Measurements from ENCODE around the gene NFKB1.

NFKB1 gene

GRCh38 chr4:102533348-102533747 is 32.2 kb downstream of the NFKB1 start:
- TF ChIP-seq, protein P1, sequence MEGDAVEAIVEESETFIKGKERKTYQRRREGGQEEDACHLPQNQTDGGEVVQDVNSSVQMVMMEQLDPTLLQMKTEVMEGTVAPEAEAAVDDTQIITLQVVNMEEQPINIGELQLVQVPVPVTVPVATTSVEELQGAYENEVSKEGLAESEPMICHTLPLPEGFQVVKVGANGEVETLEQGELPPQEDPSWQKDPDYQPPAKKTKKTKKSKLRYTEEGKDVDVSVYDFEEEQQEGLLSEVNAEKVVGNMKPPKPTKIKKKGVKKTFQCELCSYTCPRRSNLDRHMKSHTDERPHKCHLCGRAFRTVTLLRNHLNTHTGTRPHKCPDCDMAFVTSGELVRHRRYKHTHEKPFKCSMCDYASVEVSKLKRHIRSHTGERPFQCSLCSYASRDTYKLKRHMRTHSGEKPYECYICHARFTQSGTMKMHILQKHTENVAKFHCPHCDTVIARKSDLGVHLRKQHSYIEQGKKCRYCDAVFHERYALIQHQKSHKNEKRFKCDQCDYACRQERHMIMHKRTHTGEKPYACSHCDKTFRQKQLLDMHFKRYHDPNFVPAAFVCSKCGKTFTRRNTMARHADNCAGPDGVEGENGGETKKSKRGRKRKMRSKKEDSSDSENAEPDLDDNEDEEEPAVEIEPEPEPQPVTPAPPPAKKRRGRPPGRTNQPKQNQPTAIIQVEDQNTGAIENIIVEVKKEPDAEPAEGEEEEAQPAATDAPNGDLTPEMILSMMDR (IDR thresholded peaks at IDR 0.05; ENCODE audit: extremely low read depth, missing control alignments) = no peak
- no peak for DNase-seq (ENCODE audit: low spot score)

DNA sequence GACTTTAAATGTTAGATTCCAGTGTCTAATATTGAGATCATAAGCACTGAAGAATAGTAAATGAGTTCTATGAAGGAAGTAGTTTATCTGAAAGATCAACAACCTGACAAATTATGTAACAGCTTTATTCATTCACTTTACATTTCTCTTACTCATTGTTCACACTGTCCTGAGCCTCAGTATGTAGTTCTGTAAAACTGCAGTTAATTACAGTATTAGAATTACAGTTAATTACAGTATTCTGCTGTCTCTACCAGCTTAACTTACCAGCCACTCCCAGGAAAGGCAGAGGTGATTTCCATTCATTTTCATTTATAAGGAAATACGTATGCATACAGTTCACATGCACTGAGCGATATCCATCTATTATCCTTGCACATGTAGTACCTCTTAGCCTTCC is 32.7 kb downstream of the NFKB1 start:
- no peak for DNase-seq (ENCODE audit: low spot score)
- TF ChIP-seq, protein P1 (IDR thresholded peaks at IDR 0.05; ENCODE audit: extremely low read depth, missing control alignments) = no peak

DNA sequence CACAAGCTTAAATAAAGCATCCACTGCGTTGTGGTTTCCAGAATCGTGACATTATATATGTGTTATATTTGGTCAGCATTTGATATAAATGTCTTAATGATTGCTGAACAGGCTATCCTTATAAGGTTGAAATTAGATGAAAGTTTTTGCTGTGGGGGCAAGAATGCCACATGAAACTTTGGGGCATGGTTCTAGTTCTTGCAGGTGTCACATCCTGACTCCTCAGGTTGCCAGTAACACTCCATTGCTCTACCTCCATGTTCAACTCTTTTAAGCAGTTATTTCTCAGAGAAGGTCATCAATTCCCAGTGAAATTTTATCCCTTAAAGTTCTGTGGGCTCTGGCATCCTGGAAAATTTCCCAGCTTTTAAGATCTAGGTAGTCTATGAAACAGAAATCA is 33.7 kb downstream of the NFKB1 start:
- TF ChIP-seq, protein P1 (IDR thresholded peaks at IDR 0.05; ENCODE audit: extremely low read depth, missing control alignments) = no peak
- DNase-seq (ENCODE audit: low spot score) = no peak

GRCh38 chr4:102535398-102536082 is 34.4 kb downstream of the NFKB1 start:
- peak; percentile 25 for DNase-seq (ENCODE audit: low spot score)
- TF ChIP-seq, protein P1 (IDR thresholded peaks at IDR 0.05; ENCODE audit: extremely low read depth, missing control alignments) = no peak

GRCh38 chr4:102536768-102537167 is 35.6 kb downstream of the NFKB1 start:
- no peak for DNase-seq (ENCODE audit: low spot score)
- TF ChIP-seq, protein P1 (IDR thresholded peaks at IDR 0.05; ENCODE audit: extremely low read depth, missing control alignments) = no peak

- no peak for DNase-seq (ENCODE audit: low spot score)
- TF ChIP-seq, protein P1 (IDR thresholded peaks at IDR 0.05; ENCODE audit: extremely low read depth, missing control alignments) = no peak
Observed at GRCh38 chr4:102537269-102537668, 36.1 kb downstream of the NFKB1 start.

DNA sequence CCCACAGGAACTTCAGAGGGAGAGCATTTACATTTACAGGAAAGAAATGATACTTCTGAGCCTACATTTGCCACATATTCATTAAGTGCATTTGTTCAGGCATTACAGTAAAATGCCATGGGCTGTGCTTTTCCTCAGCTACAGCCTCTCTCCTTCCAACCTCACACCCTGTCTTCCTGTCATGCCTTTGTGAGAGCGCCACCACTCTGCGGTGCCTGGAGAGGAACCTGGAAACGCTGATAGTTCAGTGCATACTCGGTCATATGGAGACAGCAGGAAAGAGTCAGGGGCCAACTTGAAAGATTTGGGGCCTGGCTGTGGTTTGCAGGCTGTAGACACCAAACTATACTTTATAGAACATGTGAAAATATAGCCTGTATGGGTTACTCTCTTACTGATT is 40.5 kb downstream of the NFKB1 start:
- TF ChIP-seq, protein P1 (IDR thresholded peaks at IDR 0.05; ENCODE audit: extremely low read depth, missing control alignments) = no peak
- no peak for DNase-seq (ENCODE audit: low spot score)
